HepG2 (cell line): ENCODE data around the gene RHOBTB3. TPM values are rescaled to one million over a fixed set of nuclear protein-coding genes. Genes with fewer than 3 reads are reported as not detected.
A peak's percentile ranks its signal among the peaks of the same experiment; 100 is the strongest.

Experiments used
- ATF4 ChIP-seq, 2 experiments: fragments of 450-650 bp in 1 of 2; sonication (generic) in 1 of 2; formaldehyde crosslinking; IDR thresholded peaks; 2 replicates each; pipeline versions ENCODE4 v1.5.0 to v1.8.0; 2020 to 2022; ENCODE audit warnings: mild to moderate bottlenecking in 1 of 2, missing genetic modification reagents in 1 of 2
- BCL6 ChIP-seq: IDR thresholded peaks from 2 replicates; pipeline ENCODE4 v1.6.1; 2016; ENCODE audit warnings: missing genetic modification reagents, missing compliant biosample characterization
- CBX1 ChIP-seq: IDR thresholded peaks from one replicate; pipeline ENCODE4 v1.6.1; 2016; ENCODE audit warnings: antibody characterized with exemption, low read depth
- CSRNP1 ChIP-seq: sonication (generic); formaldehyde crosslinking; IDR thresholded peaks from 2 replicates; pipeline ENCODE4 v1.8.1; 2023; ENCODE audit warnings: mild to moderate bottlenecking, missing genetic modification reagents
- GABPB1 ChIP-seq: IDR thresholded peaks from 2 replicates; pipeline ENCODE4 v1.6.1; 2016; ENCODE audit warnings: mild to moderate bottlenecking, missing genetic modification reagents, moderate library complexity, missing compliant biosample characterization
- KDM3A ChIP-seq: IDR thresholded peaks from 2 replicates; pipeline ENCODE4 v1.6.1; 2018; ENCODE audit warnings: low read depth, missing compliant biosample characterization
- MYPOP ChIP-seq: sonication (generic); formaldehyde crosslinking; IDR thresholded peaks from 2 replicates; pipeline ENCODE4 v1.8.1; 2023; ENCODE audit warnings: mild to moderate bottlenecking, moderate library complexity, missing genetic modification reagents
- NFKB2 ChIP-seq: sonication (generic); formaldehyde crosslinking; IDR thresholded peaks from 2 replicates; pipeline ENCODE4 v1.4.0; 2020; ENCODE audit warnings: missing genetic modification reagents, borderline replicate concordance
- PATZ1 ChIP-seq: sonication (generic); formaldehyde crosslinking; IDR thresholded peaks from 2 replicates; pipeline ENCODE4 v1.4.0; 2020; ENCODE audit warnings: missing genetic modification reagents
- RBM22 ChIP-seq: fragments of 200-400 bp; formaldehyde crosslinking; optimal IDR thresholded peaks from 2 replicates; pipeline ENCODE3; 2017; ENCODE audit warnings: mild to moderate bottlenecking, low read length, moderate library complexity
- RFX1 ChIP-seq: fragments of 450-650 bp; IDR thresholded peaks from 2 replicates; pipeline ENCODE4 v1.6.1; 2017
- RXRB ChIP-seq: IDR thresholded peaks from 2 replicates; pipeline ENCODE4 v1.6.1; 2016; ENCODE audit warnings: borderline replicate concordance, missing genetic modification reagents, missing compliant biosample characterization
- TP53 ChIP-seq: sonication (generic); formaldehyde crosslinking; conservative IDR thresholded peaks from 2 replicates; pipeline ENCODE4 v1.4.0; 2020; ENCODE audit warnings: missing genetic modification reagents
- ZFX ChIP-seq: sonication (generic); formaldehyde crosslinking; IDR thresholded peaks from 2 replicates; pipeline ENCODE4 v1.4.0; 2020; ENCODE audit warnings: mild to moderate bottlenecking, low read depth, missing genetic modification reagents, moderate library complexity
- ZFY ChIP-seq: sonication (generic); formaldehyde crosslinking; IDR thresholded peaks from 2 replicates; pipeline ENCODE4 v1.4.0; 2020; ENCODE audit warnings: missing genetic modification reagents
- ZNF207 ChIP-seq: fragments of 450-650 bp; IDR thresholded peaks from 2 replicates; pipeline ENCODE4 v1.6.1; 2016; ENCODE audit warnings: antibody characterized with exemption, borderline replicate concordance
- ZNF263 ChIP-seq: sonication (generic); formaldehyde crosslinking; IDR thresholded peaks from 2 replicates; pipeline ENCODE4 v1.4.0; 2020; ENCODE audit warnings: missing genetic modification reagents
- ZNF609 ChIP-seq: sonication (generic); formaldehyde crosslinking; IDR thresholded peaks from 2 replicates; pipeline ENCODE4 v1.4.0; 2020; ENCODE audit warnings: mild to moderate bottlenecking, missing genetic modification reagents, borderline replicate concordance
- ZNF879 ChIP-seq: sonication (generic); formaldehyde crosslinking; IDR thresholded peaks from 2 replicates; pipeline ENCODE4 v1.8.1; 2023; ENCODE audit warnings: missing genetic modification reagents
- polyA plus RNA-seq, 8 experiments: library from polyadenylated mRNA; depleted of rRNA in 3 of 8; stranded (reverse) in 7 of 8; unstranded in 1 of 8; fragments of >200 nt; fragmentation: Illumina TruSeq in 4 of 8; extraction: Trizol in 4 of 8; gene quantifications; 2 replicates each; pipeline versions ENCODE4 v1.2.1 to v1.2.3, GENCODE V29; 2011 to 2016; ENCODE audit warnings: low read depth in 4 of 8, missing spikeins in 1 of 8, mixed read lengths in 1 of 8; ENCODE audit not compliant: insufficient read depth in 1 of 8
- total RNA-seq, 5 experiments: library from RNA; depleted of rRNA; stranded (reverse); fragments of >200 nt; fragmentation: Illumina TruSeq; extraction: Trizol; gene quantifications; 2 replicates each; pipeline ENCODE4 v1.2.3, GENCODE V29; 2016; ENCODE audit warnings: low read depth in 1 of 5

RHOBTB3 gene
- total and polyA plus RNA-seq, 2 of the 13 experiments (the other 11 are each of a cell fraction or from before 2014, with no cell fraction given), result 31.6 to 35.4 TPM

- no peak for TF ChIP-seq ZNF207
- peak; percentile 31; the same call in 1 of the 2 replicates for TF ChIP-seq GABPB1
- peak; percentile 99 for TF ChIP-seq PATZ1
- TF ChIP-seq ZNF609, result no peak
- TF ChIP-seq ZNF263, result no peak; the same call in 1 of the 2 replicates
- no peak for TF ChIP-seq RFX1
- no peak for TF ChIP-seq ZNF879 (CRISPR knock-in tag)
- TF ChIP-seq ZFY, result peak; percentile 52
- TF ChIP-seq NFKB2, result peak; percentile 31; the same call in 1 of the 2 replicates
- TF ChIP-seq KDM3A (CRISPR knock-in tag), result no peak
- TF ChIP-seq TP53 (CRISPR knock-in tag), result no peak
- 0 out of 2 replicates have a peak, but pooled peaks have one; percentile 30 for TF ChIP-seq BCL6 (CRISPR knock-in tag)
- TF ChIP-seq CBX1, result no peak
- no peak for TF ChIP-seq RBM22
- TF ChIP-seq MYPOP, result peak; percentile 8; the same call in 1 of the 2 replicates
- peak; percentile 59 for TF ChIP-seq ZFX (CRISPR knock-in tag)
- TF ChIP-seq ATF4 (CRISPR knock-in tag; IDR thresholded peaks at IDR 0.05), result peak in 1 of 2 experiments; percentile 30; a peak in 2 of 4 replicates
- no peak for TF ChIP-seq CSRNP1 (CRISPR knock-in tag)
- TF ChIP-seq RXRB (CRISPR knock-in tag), result peak; percentile 42; the same call in 1 of the 2 replicates
These were observed at the start of gene RHOBTB3 (continued) for GRCh38 chr5:95730730-95731570.
